IPS-18a (cell line): ENCODE data around the gene C1orf21.

Experiments used
- H3K27ac ChIP-seq: one replicate; pipeline ENCODE4 v1.5.1; 2013; ENCODE audit warnings: low read length
- H3K27me3 ChIP-seq: one replicate; pipeline ENCODE4 v1.6.1; 2013; ENCODE audit warnings: mild to moderate bottlenecking, low read length; ENCODE audit not compliant: control insufficient read depth, insufficient read depth
- H3K36me3 ChIP-seq: one replicate; pipeline ENCODE4 v1.6.1; 2013; ENCODE audit warnings: low read depth, low read length; ENCODE audit not compliant: control insufficient read depth
- H3K4me1 ChIP-seq: one replicate; pipeline ENCODE4 v1.6.1; 2013; ENCODE audit warnings: low read depth, low read length; ENCODE audit not compliant: control insufficient read depth
- H3K4me3 ChIP-seq: one replicate; pipeline ENCODE4 v1.5.1; 2013; ENCODE audit warnings: low read length
- H3K9ac ChIP-seq: one replicate; pipeline ENCODE4 v1.6.1; 2013; ENCODE audit warnings: mild to moderate bottlenecking, low read length, moderate library complexity
- H3K9me3 ChIP-seq: one replicate; pipeline ENCODE4 v1.6.1; 2013; ENCODE audit warnings: low read depth, low read length; ENCODE audit not compliant: control insufficient read depth

Gene C1orf21

DNA sequence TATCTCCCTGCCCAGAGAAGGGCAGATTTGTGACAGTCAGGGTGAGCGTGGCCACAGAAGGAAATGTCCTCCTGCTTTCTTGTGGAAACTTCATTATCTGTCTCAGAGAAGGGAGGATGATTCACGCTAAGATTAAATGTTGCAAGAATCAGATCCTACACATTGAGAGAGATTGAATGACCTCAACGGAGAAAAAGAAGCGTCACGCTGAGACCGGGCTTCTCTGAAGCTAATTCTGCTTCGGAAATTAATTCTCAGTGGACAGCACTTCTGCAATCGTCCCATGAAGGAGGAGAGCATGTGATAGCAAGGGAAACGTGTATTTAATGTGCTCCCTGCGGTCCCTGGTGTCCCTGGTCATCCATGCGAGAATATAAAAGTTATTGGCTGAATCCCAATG is 19.8 kb upstream of the C1orf21 start:
- H3K4me1 ChIP-seq = no peaks in the 10 kb centered on the region
- no peaks in the 10 kb centered on the region for H3K27me3 ChIP-seq
- no peak overlapping the region for H3K27ac ChIP-seq
- H3K36me3 ChIP-seq = no peaks in the 10 kb centered on the region
- H3K4me3 ChIP-seq = no peak overlapping the region
- H3K9ac ChIP-seq = no peak overlapping the region
- H3K9me3 ChIP-seq = no peaks in the 10 kb centered on the region

DNA sequence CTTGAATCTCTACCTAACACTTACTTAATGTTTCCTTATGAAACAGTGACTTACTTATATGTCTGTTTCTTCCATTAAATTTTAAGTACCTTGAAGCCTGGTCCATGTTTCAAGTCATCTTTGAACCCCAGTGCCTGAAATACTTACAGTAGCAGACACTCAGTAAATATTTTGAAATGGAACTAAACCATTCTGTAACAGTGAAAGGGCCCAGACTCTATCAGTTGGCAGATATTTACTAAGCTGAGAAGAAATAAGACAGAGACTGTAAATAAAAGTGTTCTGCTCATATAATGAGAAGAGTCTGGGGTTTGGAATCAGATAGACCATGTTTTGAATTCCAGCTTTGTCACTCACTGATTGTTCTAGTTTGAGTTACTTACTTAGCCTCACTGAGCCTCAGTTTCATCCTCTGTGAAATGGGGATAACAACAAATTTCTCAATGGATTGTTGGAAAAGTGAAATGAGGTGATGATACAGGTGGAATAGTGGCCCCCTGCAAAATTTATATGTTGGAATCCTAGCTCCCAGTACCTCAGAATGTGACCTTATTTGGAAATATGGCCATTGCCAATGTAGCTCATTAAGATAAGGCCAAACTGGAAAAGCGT is 19.3 kb upstream of the C1orf21 start:
- no peak overlapping the region for H3K9ac ChIP-seq
- no peak overlapping the region for H3K27ac ChIP-seq
- no peaks in the 10 kb centered on the region for H3K9me3 ChIP-seq
- H3K36me3 ChIP-seq = no peaks in the 10 kb centered on the region
- no peaks in the 10 kb centered on the region for H3K27me3 ChIP-seq
- H3K4me3 ChIP-seq = no peak overlapping the region
- no peaks in the 10 kb centered on the region for H3K4me1 ChIP-seq

DNA sequence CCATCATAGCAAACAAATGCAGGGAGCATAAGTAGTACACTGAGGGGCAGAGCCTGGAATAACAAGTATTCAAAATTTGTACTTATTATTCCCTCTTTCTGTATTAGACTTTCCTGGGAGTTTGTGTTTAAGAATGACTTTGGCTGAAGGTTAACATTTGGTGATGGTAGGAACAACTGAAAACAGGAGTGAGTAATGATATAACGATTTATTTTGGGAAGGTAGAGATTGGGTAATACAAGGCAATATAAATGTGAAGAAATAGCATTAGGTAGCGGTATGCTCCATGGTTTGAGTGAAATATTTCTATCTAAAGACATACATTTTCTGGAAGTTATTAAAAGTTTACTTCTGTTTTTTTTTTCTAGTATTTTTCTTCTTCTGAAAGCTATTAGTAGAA is 18.5 kb upstream of the C1orf21 start:
- no peaks in the 10 kb centered on the region for H3K36me3 ChIP-seq
- H3K9ac ChIP-seq = no peak overlapping the region
- no peaks in the 10 kb centered on the region for H3K27me3 ChIP-seq
- H3K4me1 ChIP-seq = no peaks in the 10 kb centered on the region
- no peak overlapping the region for H3K4me3 ChIP-seq
- no peak overlapping the region for H3K27ac ChIP-seq
- H3K9me3 ChIP-seq = no peaks in the 10 kb centered on the region

- H3K9ac ChIP-seq = no peak overlapping the region
- H3K4me3 ChIP-seq = no peak overlapping the region
- H3K27me3 ChIP-seq = no peaks in the 10 kb centered on the region
- H3K9me3 ChIP-seq = no peaks in the 10 kb centered on the region
- H3K36me3 ChIP-seq = no peaks in the 10 kb centered on the region
- H3K27ac ChIP-seq = no peak overlapping the region
- no peaks in the 10 kb centered on the region for H3K4me1 ChIP-seq
Observed at GRCh38 chr1:184370850-184371249, 16.0 kb upstream of the C1orf21 start.

DNA sequence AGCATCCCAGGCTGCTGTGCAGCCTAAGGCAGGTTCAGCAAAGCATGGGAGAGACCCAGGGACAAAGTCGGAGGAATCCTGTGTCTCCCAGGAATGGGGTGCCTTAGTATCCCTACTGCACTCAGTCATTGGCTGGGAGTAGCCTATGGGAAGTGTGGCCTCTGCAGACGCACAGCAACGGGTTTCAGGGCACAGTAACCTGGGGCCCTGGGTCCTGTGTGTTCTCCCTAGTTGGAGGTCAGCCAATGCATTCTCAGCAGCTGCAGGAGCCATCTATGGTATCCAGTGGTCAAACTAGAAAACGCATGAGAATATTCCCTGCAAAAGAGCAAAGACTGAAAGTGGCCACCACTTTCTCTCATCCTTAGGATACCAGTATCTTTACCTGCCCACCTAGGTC is 13.7 kb upstream of the C1orf21 start:
- H3K27ac ChIP-seq = no peak overlapping the region
- no peaks in the 10 kb centered on the region for H3K36me3 ChIP-seq
- H3K4me1 ChIP-seq = no peaks in the 10 kb centered on the region
- H3K9me3 ChIP-seq = no peaks in the 10 kb centered on the region
- no peaks in the 10 kb centered on the region for H3K27me3 ChIP-seq
- no peak overlapping the region for H3K9ac ChIP-seq
- H3K4me3 ChIP-seq = no peak overlapping the region

DNA sequence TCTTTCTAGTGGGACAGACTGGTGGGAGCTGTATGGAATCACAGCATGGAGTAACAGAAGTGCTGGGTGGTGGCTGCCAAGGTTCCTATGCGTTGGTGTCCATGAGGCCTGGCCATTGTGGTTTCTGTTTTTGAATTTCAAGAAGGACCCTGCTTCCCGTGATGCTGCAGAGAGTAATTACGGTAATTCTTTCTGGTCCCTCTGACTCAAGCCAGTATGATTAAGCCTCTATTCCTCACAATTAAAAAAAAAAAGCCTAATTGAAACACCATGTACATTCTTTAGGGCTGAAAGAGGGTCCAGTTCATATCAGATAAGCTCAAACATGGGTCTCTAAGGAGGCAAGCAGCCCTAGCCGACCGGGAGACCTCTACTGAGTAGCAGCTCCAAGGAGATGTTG is 10.5 kb upstream of the C1orf21 start:
- no peak overlapping the region for H3K27ac ChIP-seq

GRCh38 chr1:184379111-184379752 is 7.6 kb upstream of the C1orf21 start:
- H3K36me3 ChIP-seq = no peaks in the 10 kb centered on the region
- no peaks in the 10 kb centered on the region for H3K9me3 ChIP-seq
- peaks cover 15% of the 10 kb centered on the region for H3K4me1 ChIP-seq
- no peaks in the 10 kb centered on the region for H3K27me3 ChIP-seq
- no peak overlapping the region for H3K9ac ChIP-seq
- H3K27ac ChIP-seq = no peak overlapping the region
- H3K4me3 ChIP-seq = no peak overlapping the region

More for the DNA sequence above, 10.5 kb upstream of the C1orf21 start:
- H3K36me3 ChIP-seq = no peaks in the 10 kb centered on the region
- no peak overlapping the region for H3K9ac ChIP-seq
- no peaks in the 10 kb centered on the region for H3K4me1 ChIP-seq
- H3K27me3 ChIP-seq = no peaks in the 10 kb centered on the region
- no peak overlapping the region for H3K4me3 ChIP-seq
- H3K9me3 ChIP-seq = no peaks in the 10 kb centered on the region

- H3K4me3 ChIP-seq = no peak overlapping the region
- H3K9ac ChIP-seq = no peak overlapping the region
- no peaks in the 10 kb centered on the region for H3K36me3 ChIP-seq
- H3K9me3 ChIP-seq = no peaks in the 10 kb centered on the region
- H3K27ac ChIP-seq = no peak overlapping the region
- peaks cover 21% of the 10 kb centered on the region for H3K4me1 ChIP-seq
- H3K27me3 ChIP-seq = peaks cover 5% of the 10 kb centered on the region
Observed at GRCh38 chr1:184380468-184380867, 6.4 kb upstream of the C1orf21 start.

DNA sequence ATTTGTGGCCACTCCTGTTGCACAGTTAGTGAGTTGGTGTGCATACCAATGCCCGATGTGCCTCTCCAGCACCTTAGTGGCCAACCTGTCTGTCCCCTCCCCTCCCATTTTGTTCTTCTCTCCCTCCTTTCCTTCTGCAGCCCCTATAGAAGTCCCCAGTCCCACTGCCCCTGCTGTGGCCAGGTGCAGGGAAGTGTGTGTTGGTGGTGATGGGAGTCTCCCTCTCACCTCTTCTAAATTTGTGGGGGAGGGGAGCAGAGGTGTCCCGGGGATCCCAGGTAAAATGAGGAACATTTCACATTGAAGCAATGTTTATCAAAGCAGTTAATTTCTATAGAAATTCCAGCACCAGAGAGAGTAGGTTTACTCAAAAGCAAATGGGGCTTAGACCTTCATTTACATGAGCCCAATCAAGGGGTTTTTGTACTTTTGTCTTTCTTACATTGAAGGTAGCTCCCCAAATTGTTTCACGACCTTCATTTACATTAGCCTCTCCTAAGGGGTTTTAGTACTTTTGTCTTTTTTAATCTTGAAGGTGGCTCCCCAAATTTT is 3.0 kb upstream of the C1orf21 start:
- Histone ChIP-seq H3K4me1 (peaks cover 32% of the 10 kb centered on the region), H3K27me3 (peaks cover 23% of the 10 kb centered on the region), H3K4me3 (no peak overlapping the region), H3K9ac (no peak overlapping the region), H3K9me3 (no peaks in the 10 kb centered on the region), H3K27ac (no peak overlapping the region), H3K36me3 (no peaks in the 10 kb centered on the region)

DNA sequence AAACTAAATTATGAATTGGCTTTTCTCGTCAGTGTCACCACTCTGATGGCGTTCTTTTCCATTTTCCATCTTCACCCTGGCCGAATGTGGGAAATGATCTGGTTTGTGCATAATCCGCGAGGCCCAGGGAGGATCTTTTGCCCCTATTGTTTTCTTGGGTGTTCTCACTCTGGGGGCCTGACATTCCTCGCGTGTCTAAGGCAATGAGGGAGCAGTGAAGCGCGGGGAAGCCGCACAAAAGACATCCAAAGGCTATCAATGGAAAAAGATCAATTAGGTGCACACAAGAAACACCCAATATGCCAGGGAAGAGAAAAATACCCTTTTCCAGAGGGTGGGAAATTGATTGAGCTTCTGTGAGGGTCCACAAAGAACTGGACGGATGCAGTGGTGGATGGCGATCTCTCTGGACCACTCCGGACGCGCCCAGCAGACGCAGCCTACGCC is 941 bp upstream of the C1orf21 start:
- H3K9ac ChIP-seq = peak overlapping the region; percentile 68
- no peaks in the 10 kb centered on the region for H3K9me3 ChIP-seq
- H3K4me1 ChIP-seq = peaks cover 33% of the 10 kb centered on the region
- peak overlapping the region; percentile 96 for H3K4me3 ChIP-seq
- no peaks in the 10 kb centered on the region for H3K36me3 ChIP-seq
- H3K27me3 ChIP-seq = peaks cover 23% of the 10 kb centered on the region
- no peak overlapping the region for H3K27ac ChIP-seq

GRCh38 chr1:184387069-184387475 is 243 bp downstream of the C1orf21 start:
- Histone ChIP-seq H3K27me3 (peaks cover 23% of the 10 kb centered on the region), H3K27ac (no peak overlapping the region), H3K9ac (peak overlapping the region; percentile 66), H3K36me3 (no peaks in the 10 kb centered on the region), H3K4me3 (peak overlapping the region; percentile 96), H3K4me1 (peaks cover 37% of the 10 kb centered on the region), H3K9me3 (no peaks in the 10 kb centered on the region)
